ENCODE results near the gene UNC13D. TPM values are rescaled to one million over a fixed set of nuclear protein-coding genes. Genes with fewer than 3 reads are reported as not detected.

The UNC13D gene
- polyA plus RNA-seq, 3 donors = 28.4 to 111 (median 53.3) TPM

DNA sequence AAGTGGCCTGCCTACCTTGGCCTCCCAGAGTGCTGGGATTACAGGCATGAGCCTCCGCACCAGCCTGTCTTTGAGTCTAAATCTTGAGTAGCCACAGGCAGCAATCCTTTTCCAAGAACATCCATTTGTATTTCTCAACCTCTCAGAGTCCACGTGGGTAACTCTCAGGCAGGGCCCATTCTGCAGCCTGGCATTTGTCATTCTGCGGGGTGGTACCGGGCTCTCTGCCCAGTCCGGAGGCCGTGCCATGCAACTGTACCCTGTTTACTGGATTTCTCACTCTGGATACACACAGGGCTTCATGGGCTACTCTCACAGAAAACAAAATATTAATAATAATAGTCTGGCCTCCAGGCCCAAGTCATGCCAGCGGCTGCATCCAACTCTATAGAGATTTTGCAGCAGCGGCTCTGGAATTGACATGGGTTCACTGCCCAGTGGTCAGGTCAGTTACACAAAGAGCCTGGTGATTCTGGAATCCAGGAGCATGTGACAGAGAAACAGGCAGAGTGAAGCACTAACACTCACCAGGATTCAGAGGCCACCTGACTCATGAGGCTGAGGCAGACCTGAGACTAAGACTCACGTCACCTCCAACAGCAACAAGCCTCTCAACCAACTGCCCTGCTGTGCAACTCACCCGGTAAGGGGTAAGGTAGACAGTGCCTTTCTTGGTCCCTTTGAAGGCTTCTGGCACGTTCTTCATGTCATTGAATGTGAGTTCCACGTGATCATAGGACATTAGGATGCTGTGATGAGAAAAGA lies 6.9 kb upstream of the UNC13D start:
- H4K20me1 ChIP-seq (ENCODE audit: insufficient read depth, low read length) = peaks cover 51% of the 10 kb centered on the region
- TF ChIP-seq, protein P1, sequence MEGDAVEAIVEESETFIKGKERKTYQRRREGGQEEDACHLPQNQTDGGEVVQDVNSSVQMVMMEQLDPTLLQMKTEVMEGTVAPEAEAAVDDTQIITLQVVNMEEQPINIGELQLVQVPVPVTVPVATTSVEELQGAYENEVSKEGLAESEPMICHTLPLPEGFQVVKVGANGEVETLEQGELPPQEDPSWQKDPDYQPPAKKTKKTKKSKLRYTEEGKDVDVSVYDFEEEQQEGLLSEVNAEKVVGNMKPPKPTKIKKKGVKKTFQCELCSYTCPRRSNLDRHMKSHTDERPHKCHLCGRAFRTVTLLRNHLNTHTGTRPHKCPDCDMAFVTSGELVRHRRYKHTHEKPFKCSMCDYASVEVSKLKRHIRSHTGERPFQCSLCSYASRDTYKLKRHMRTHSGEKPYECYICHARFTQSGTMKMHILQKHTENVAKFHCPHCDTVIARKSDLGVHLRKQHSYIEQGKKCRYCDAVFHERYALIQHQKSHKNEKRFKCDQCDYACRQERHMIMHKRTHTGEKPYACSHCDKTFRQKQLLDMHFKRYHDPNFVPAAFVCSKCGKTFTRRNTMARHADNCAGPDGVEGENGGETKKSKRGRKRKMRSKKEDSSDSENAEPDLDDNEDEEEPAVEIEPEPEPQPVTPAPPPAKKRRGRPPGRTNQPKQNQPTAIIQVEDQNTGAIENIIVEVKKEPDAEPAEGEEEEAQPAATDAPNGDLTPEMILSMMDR (IDR thresholded peaks at IDR 0.05) = no peak
- no peak overlapping the region for H3K9ac ChIP-seq (ENCODE audit: insufficient read depth, low read length, poor library complexity, severe bottlenecking)
- no peak overlapping the region for H3K27ac ChIP-seq (ENCODE audit: low read depth in 1 of 2, low read length in 2 of 2)
- peaks cover 18 to 38% of the 10 kb centered on the region in 2 donors for H3K4me1 ChIP-seq (ENCODE audit: control insufficient read depth in 1 of 2, insufficient read depth in 2 of 2, low read length in 2 of 2)
- WGBS (ENCODE audit: insufficient coverage) = 94% methylated on average over 11 of the region's 12 CpGs
- no peaks in the 10 kb centered on the region for H3K27me3 Mint-ChIP-seq (ENCODE audit: low read depth in 3 of 3)
- H2AFZ ChIP-seq (ENCODE audit: insufficient read depth, low read depth, low read length, poor library complexity, severe bottlenecking) = no peak overlapping the region
- no peak overlapping the region for H3K4me3 Mint-ChIP-seq
- no peaks in the 10 kb centered on the region for H3K27me3 ChIP-seq (ENCODE audit: control insufficient read depth in 2 of 2, insufficient read depth in 2 of 2, low read length in 2 of 2)
- H3K4me1 Mint-ChIP-seq = peaks cover 19% of the 10 kb centered on the region
- H3K36me3 ChIP-seq (replicated peaks in 1 of 2; ENCODE audit: control insufficient read depth in 1 of 2, insufficient read depth in 2 of 2, low read length in 2 of 2) = peaks cover 53 to 58% of the 10 kb centered on the region in 2 donors
- intact Hi-C loops (cut with micrococcal nuclease) = no loop called here
- peaks cover 54 to 65% of the 10 kb centered on the region in 2 donors for H3K36me3 Mint-ChIP-seq
- peaks cover 45% of the 10 kb centered on the region for H3K79me2 ChIP-seq (ENCODE audit: insufficient read depth, low read length)
- H3K9me3 Mint-ChIP-seq = peaks cover 0 to 2% (median 0%) of the 10 kb centered on the region in 7 donors
- DNase-seq = no peak
- no peak overlapping the region for H3K4me2 ChIP-seq (replicated peaks; ENCODE audit: extremely low read depth, low read length, poor library complexity, severe bottlenecking)
- H3K9me3 ChIP-seq (replicated peaks in 1 of 2; ENCODE audit: control insufficient read depth in 1 of 2, insufficient read depth in 1 of 2, low read length in 2 of 2) = no peaks in the 10 kb centered on the region
- H3K4me3 ChIP-seq (replicated peaks in 1 of 3; ENCODE audit: low read depth in 2 of 3, low read length in 3 of 3) = no peak overlapping the region
- peak overlapping the region in 1 of 7 donors; percentile 1 for H3K27ac Mint-ChIP-seq

DNA sequence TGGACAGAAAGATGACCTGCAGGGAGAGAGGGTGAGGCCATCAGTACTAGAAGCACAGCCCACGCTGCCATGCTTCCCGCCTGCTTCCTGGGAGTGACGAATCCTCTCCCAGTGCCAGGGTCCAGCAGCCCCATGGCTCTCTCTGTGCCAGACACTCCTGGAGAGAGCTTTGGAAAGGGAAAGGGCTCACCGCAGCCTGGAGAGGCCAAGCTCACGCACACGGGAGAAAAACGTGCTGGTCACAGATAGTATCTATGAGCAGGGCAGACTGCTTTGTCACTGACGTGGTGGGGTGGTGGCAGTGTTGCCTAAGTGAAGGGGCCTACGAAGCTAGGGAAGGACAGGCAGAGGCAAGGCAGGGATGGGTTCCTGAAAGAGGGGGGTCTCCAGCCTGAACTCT lies 5.5 kb upstream of the UNC13D start:
- no peaks in the 10 kb centered on the region for H3K27me3 Mint-ChIP-seq (ENCODE audit: low read depth in 3 of 3)
- no peak overlapping the region for H3K9ac ChIP-seq (ENCODE audit: insufficient read depth, low read length, poor library complexity, severe bottlenecking)
- no peak overlapping the region for H3K27ac ChIP-seq (ENCODE audit: low read depth in 1 of 2, low read length in 2 of 2)
- TF ChIP-seq, protein P1 (IDR thresholded peaks at IDR 0.05) = no peak
- H3K4me3 ChIP-seq (replicated peaks in 1 of 3; ENCODE audit: low read depth in 2 of 3, low read length in 3 of 3) = no peak overlapping the region
- no peaks in the 10 kb centered on the region for H3K9me3 ChIP-seq (replicated peaks in 1 of 2; ENCODE audit: control insufficient read depth in 1 of 2, insufficient read depth in 1 of 2, low read length in 2 of 2)
- peaks cover 36% of the 10 kb centered on the region for H3K79me2 ChIP-seq (ENCODE audit: insufficient read depth, low read length)
- 87% methylated on average over 9 of the region's 9 CpGs for WGBS (ENCODE audit: insufficient coverage)
- H3K4me1 ChIP-seq (ENCODE audit: control insufficient read depth in 1 of 2, insufficient read depth in 2 of 2, low read length in 2 of 2) = peaks cover 30 to 48% of the 10 kb centered on the region in 2 donors
- no peaks in the 10 kb centered on the region for H3K27me3 ChIP-seq (ENCODE audit: control insufficient read depth in 2 of 2, insufficient read depth in 2 of 2, low read length in 2 of 2)
- peaks cover 0 to 2% (median 0%) of the 10 kb centered on the region in 7 donors for H3K9me3 Mint-ChIP-seq
- H3K36me3 Mint-ChIP-seq = peaks cover 58 to 73% of the 10 kb centered on the region in 2 donors
- peaks cover 55 to 61% of the 10 kb centered on the region in 2 donors for H3K36me3 ChIP-seq (replicated peaks in 1 of 2; ENCODE audit: control insufficient read depth in 1 of 2, insufficient read depth in 2 of 2, low read length in 2 of 2)
- H3K4me1 Mint-ChIP-seq = peaks cover 33% of the 10 kb centered on the region
- H4K20me1 ChIP-seq (ENCODE audit: insufficient read depth, low read length) = peaks cover 63% of the 10 kb centered on the region
- intact Hi-C loops (cut with micrococcal nuclease) = loop anchor here (5.0 to 10.0 kb wide), 2 partner anchors 72 to 185 kb away; partner anchors contain the start of genes RECQL5 (in 1 of the 2) and SAP30BP (in 1 of the 2)
- H2AFZ ChIP-seq (ENCODE audit: insufficient read depth, low read depth, low read length, poor library complexity, severe bottlenecking) = no peak overlapping the region
- no peak overlapping the region for H3K4me2 ChIP-seq (replicated peaks; ENCODE audit: extremely low read depth, low read length, poor library complexity, severe bottlenecking)
- H3K4me3 Mint-ChIP-seq = no peak overlapping the region
- H3K27ac Mint-ChIP-seq = peak overlapping the region in 2 of 7 donors; percentile 3 to 54
- no peak for DNase-seq
